Ovary (tissue), 9 donors: ENCODE measurements around the gene RNASE12. TPM values are rescaled to one million over a fixed set of nuclear protein-coding genes. Genes with fewer than 3 reads are reported as not detected.

Experiments
- DNase-seq, 5 donors: peaks; one replicate each; pipeline ENCODE4 v3.0.0-alpha.2; 2019 to 2020
- H3K27ac ChIP-seq, 2 donors: fragments of 200-600 bp; one replicate each; pipeline versions ENCODE4 v1.5.1 to v1.8.0; 2019 to 2022
- H3K27me3 ChIP-seq: fragments of 200-600 bp; one replicate; pipeline ENCODE4 v1.8.0; 2022
- H3K36me3 ChIP-seq: fragments of 200-600 bp; sonication (generic); one replicate; pipeline ENCODE4 v1.5.1; 2019
- H3K4me1 ChIP-seq: one replicate; pipeline ENCODE4 v1.8.1; 2013; ENCODE audit warnings: mild to moderate bottlenecking, moderate library complexity; ENCODE audit not compliant: insufficient read depth
- H3K4me3 ChIP-seq: fragments of 200-600 bp; sonication (generic); one replicate; pipeline ENCODE4 v1.5.1; 2017
- H3K9me3 ChIP-seq, 2 donors: fragments of 200-600 bp in 1 of 2; sonication (generic) in 1 of 2; one replicate each; pipeline versions ENCODE4 v1.5.1 to v1.8.1; 2013 to 2019; ENCODE audit warnings: mild to moderate bottlenecking in 1 of 2, moderate library complexity in 1 of 2
- EP300 ChIP-seq: sonication (generic); formaldehyde crosslinking; IDR thresholded peaks from one replicate; pipeline ENCODE4 v1.6.1; 2017; ENCODE audit warnings: antibody characterized with exemption
- POLR2A ChIP-seq: fragments of 450-650 bp; IDR thresholded peaks from one replicate; pipeline ENCODE4 v1.6.1; 2017; ENCODE audit warnings: antibody characterized with exemption, mild to moderate bottlenecking, moderate library complexity
- WGBS, 3 donors: extraction: QIAGEN DNeasy Blood & Tissue Kit in 1 of 3; methylation state at CpG; one replicate each; pipeline versions ENCODE4 v1.1.5 to v1.1.7; 2013 to 2017; 5-methylcytosine and 5-hydroxymethylcytosine counted together
- intact Hi-C, 4 donors: fragments of 100-400 bp; cut with DNase I; formaldehyde crosslinking; loops; one replicate each; pipeline versions ENCODE4 v1.11.0 to v1.15.1; 2022 to 2023
- polyA plus RNA-seq, 2 donors: library from polyadenylated mRNA; stranded (reverse); fragments of 200-250 nt in 1 of 2; fragments of 350-450 nt in 1 of 2; fragmentation: Illumina TruSeq in 1 of 2; extraction: RNeasy Lipid Tissue Mini Kit (QIAGEN cat#74804) in 1 of 2; gene quantifications; one replicate each; pipeline ENCODE4 v1.2.3, GENCODE V29; 2013 to 2014
- total RNA-seq, 7 donors: library from RNA; depleted of rRNA in 2 of 7; stranded (reverse); fragments of >200 nt in 2 of 7; fragmentation: NEBNext Ultra II Directional in 3 of 7; extraction: Animal tissue kit (Norgen Biotek cat#: 25700) in 3 of 7; gene quantifications; one replicate each; pipeline versions ENCODE4 v1.1.0 to v1.2.4, GENCODE V29; 2016 to 2023
- TF ChIP-seq, protein P1 (sequence below), 3 donors: fragments of 450-650 bp in 2 of 3; fragments of 200-600 bp in 1 of 3; IDR thresholded peaks; one replicate each; pipeline versions ENCODE4 v1.5.1 to v1.8.0; 2016 to 2022; ENCODE audit warnings: antibody characterized with exemption in 3 of 3, mild to moderate bottlenecking in 1 of 3
- donor health status: DM: no; HTN: no; CAD: no; lungs with moderate emphysema.
- donor health status: DM: no; HTN: no; CAD: no.
- donor health status: Bipolar disorder and iron deficiency.
- donor health status: DM: yes; HTN: yes; CAD: no.
- donor health status: DM: no; HTN: no; CAD: no.
- donor health status: DM: yes; HTN: yes; CAD: no.

The RNASE12 gene
- total and polyA plus RNA-seq, 9 donors = not detected

DNA sequence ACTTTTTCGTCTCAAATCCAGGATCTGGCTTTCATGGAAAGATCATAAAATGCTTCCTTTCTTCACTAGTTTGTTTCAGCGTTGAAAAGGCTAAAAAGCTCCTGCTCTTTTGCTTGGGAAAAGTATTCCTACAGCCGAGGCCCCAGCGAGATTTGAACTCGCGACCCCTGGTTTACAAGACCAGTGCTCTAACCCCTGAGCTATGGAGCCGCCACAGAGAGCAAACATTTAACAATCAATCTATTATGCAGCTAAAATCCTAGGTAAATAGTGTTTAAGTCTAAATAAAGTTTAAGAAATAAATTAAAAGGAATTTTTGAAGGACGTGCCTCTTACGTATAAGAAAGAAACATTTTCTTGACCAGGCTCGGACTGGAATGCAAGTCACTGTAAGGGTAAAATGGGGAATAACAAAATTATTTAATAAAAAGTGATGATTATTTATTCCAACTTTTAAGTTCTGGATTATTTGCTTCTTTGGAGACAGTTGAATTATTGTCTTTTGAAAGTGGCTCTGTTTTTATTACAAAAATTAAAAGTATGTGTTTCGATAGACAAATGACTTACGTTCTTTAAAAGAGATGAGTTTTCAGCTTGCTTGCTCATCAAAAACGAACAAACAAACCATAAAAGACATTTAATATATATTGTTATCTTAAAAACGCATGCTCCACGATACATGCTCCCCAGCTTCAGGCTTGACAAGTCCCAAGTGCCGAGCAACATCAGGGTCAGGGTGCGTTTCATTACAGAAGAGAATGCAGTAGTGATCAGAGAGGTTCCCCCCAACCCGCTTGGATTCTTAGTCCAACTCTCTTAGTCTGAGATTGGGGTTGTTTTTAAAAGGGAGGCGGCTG lies 40.1 kb upstream of the RNASE12 start:
- peak overlapping the region; percentile 33 for H3K4me3 ChIP-seq
- H3K27me3 ChIP-seq = no peaks in the 10 kb centered on the region
- H3K9me3 ChIP-seq = no peaks in the 10 kb centered on the region
- DNase-seq = peak; percentile 55 to 71 (median 62)
- intact Hi-C loops = loop anchor here in 1 of 4 donors (5.0 kb wide), 1 partner anchor 51 kb away; the partner anchor contains the start of gene RNASE4
- H3K27ac ChIP-seq = peak overlapping the region in 1 of 2 donors; percentile 45
- H3K36me3 ChIP-seq = no peaks in the 10 kb centered on the region
- 0 to 1% (median 1%) methylated on average over 19 of the region's 19 CpGs for WGBS, 3 donors
- TF ChIP-seq, protein P1, sequence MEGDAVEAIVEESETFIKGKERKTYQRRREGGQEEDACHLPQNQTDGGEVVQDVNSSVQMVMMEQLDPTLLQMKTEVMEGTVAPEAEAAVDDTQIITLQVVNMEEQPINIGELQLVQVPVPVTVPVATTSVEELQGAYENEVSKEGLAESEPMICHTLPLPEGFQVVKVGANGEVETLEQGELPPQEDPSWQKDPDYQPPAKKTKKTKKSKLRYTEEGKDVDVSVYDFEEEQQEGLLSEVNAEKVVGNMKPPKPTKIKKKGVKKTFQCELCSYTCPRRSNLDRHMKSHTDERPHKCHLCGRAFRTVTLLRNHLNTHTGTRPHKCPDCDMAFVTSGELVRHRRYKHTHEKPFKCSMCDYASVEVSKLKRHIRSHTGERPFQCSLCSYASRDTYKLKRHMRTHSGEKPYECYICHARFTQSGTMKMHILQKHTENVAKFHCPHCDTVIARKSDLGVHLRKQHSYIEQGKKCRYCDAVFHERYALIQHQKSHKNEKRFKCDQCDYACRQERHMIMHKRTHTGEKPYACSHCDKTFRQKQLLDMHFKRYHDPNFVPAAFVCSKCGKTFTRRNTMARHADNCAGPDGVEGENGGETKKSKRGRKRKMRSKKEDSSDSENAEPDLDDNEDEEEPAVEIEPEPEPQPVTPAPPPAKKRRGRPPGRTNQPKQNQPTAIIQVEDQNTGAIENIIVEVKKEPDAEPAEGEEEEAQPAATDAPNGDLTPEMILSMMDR (IDR thresholded peaks at IDR 0.05) = no peak
- no peak for TF ChIP-seq EP300
- TF ChIP-seq POLR2A = no peak
- H3K4me1 ChIP-seq = peaks cover 9% of the 10 kb centered on the region

DNA sequence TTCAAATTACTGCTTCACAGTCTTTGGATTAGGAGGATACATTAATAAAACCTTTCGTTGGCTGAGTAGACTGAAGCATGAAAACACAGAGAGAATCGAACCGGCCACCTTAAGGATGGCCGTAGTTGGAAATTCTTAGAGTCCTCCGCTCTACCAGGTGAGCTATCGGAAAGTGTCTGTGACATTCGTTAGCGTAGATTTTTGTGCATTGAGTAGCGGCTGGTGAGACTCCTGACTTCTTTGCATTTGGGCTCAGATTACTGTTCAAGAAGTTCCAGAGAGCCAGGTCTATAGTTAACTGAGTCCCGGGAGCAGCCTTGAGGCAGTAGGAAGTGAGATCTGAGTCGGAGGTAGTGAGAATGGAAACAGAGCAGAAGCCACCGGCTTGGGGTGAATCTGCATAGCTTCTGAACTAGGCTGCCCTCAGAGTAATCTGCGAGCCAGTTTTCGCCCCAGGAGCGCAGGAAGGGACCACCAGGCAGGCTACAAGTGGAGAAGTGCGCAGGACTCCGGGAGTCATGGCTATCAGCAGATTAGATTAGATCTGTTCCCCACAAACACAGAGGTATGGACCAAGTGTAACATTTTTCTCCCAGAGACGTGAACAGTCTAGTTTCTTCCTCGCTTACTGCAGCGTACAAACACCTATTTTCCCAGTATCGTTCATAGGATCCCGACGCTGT lies 39.3 kb upstream of the RNASE12 start:
- peak; percentile 32 to 60 (median 42) for DNase-seq
- H3K27ac ChIP-seq = peak overlapping the region in 1 of 2 donors; percentile 45
- WGBS, 3 donors = 1% methylated on average over 23 of the region's 23 CpGs
- H3K9me3 ChIP-seq = no peaks in the 10 kb centered on the region
- TF ChIP-seq, protein P1 (IDR thresholded peaks at IDR 0.05) = no peak
- TF ChIP-seq EP300 (no peak), POLR2A (no peak)
- H3K4me3 ChIP-seq = peak overlapping the region; percentile 33
- no peaks in the 10 kb centered on the region for H3K36me3 ChIP-seq
- peaks cover 9% of the 10 kb centered on the region for H3K4me1 ChIP-seq
- H3K27me3 ChIP-seq = no peaks in the 10 kb centered on the region
- intact Hi-C loops = loop anchor here in 1 of 4 donors (5.0 kb wide), 1 partner anchor 52 kb away; the partner anchor contains the start of gene RNASE4

DNA sequence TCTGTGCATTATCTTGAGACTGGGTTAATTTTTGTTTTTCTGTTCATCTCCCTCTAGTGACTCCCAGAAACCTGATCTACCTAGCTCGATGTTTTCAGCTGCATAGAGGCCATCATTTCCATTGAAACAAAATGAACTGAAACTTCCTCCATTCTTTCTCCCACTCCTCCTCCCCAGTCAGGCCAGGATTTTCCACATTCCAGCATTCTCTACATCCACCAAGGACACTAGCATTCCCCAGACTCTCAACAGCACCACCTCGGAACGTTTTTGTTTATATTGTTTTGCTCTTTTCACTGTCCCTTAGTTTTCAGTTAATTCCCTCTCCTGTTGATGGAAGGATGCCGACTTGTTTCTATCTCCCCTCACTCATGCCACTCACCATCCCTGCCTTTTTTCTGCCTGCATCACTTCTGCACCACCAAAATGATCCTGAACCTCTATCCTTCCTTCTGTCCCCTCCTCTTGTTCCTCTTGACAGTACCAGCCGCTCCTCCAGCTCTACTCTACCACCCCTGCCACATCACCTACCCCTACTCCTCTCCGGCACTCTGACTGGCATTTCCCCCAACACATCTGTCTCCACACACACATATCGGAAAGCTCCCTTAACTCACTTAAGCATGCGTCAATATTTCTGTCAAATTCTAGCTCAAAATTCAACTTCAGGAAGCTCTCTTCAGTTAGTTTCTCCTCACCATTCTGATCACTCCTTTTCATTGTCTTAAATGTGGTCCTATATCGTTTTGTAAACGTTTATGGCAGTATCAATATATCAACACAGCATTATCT lies 37.1 kb upstream of the RNASE12 start:
- no peak for DNase-seq
- intact Hi-C loops = loop anchor here in 1 of 4 donors (5.0 kb wide), 1 partner anchor 54 kb away; the partner anchor contains the start of gene RNASE4
- TF ChIP-seq, protein P1 (IDR thresholded peaks at IDR 0.05) = no peak
- TF ChIP-seq POLR2A (no peak), EP300 (no peak)
- H3K4me3 ChIP-seq = no peak overlapping the region
- H3K27ac ChIP-seq = no peak overlapping the region
- no peaks in the 10 kb centered on the region for H3K36me3 ChIP-seq
- peaks cover 12% of the 10 kb centered on the region for H3K4me1 ChIP-seq
- WGBS, 3 donors = 38 to 47% (median 43%) methylated on average over 10 of the region's 10 CpGs
- H3K9me3 ChIP-seq = no peaks in the 10 kb centered on the region
- no peaks in the 10 kb centered on the region for H3K27me3 ChIP-seq
